HepG2 (cell line): Measurements from ENCODE around the gene MIA3. TPM values are rescaled to one million over a fixed set of nuclear protein-coding genes. Genes with fewer than 3 reads are reported as not detected.
A peak's percentile ranks its signal among the peaks of the same experiment; 100 is the strongest.

Source experiments
- ATAC-seq: fragments of 200-7000 bp; cut with Tn5 transposase; 3 replicates; pipeline ENCODE4 v1.9.1; 2020; ENCODE audit warnings: mild to moderate bottlenecking, moderate library complexity
- BruUV-seq: library from RNA; stranded (reverse); fragments of 400-500 nt; replicated peaks from 2 replicates; lab custom pipeline; 2021; lab: Mats Ljungman, UMichigan
- CTCF ChIA-PET: fragments of 300-600 bp; formaldehyde crosslinking; extraction: SDS; loops from one replicate; lab custom pipeline; 2021; ENCODE audit warnings: low total read pairs, inconsistent platforms, low intra/inter-chr PET ratio; lab: Yijun Ruan, JAX
- POLR2A ChIA-PET: fragments of 350-600 bp; sonication (Branson Sonifier 250); formaldehyde crosslinking; loops from one replicate; lab custom pipeline; 2020; ENCODE audit warnings: antibody characterized with exemption, inconsistent platforms; lab: Yijun Ruan, JAX
- DNase-seq: peaks from one replicate; pipeline ENCODE4 v3.0.0-alpha.2; 2015; ENCODE audit warnings: low spot score
- FAIRE-seq: peaks from 3 replicates; lab custom pipeline; 2011; peaks lifted over from hg19 to GRCh38; lab: Jason Lieb, UNC
- H2AFZ ChIP-seq: one replicate; pipeline ENCODE4 v1.6.1; 2011; ENCODE audit warnings: low read length, inconsistent platforms
- H3K27ac ChIP-seq: fragments of 300-600 bp; 3 replicates; pipeline ENCODE4 v1.8.0; 2011; ENCODE audit warnings: mixed run types, mild to moderate bottlenecking, mixed read lengths, low read length, inconsistent platforms; ENCODE audit not compliant: insufficient read depth; ENCODE audit errors: extremely low read length
- H3K27me3 ChIP-seq, 2 experiments: fragments of 200-600 bp in 1 of 2; 2 replicates in 1 of 2; 3 replicates in 1 of 2; pipeline versions ENCODE4 v1.6.0 to v1.8.0; 2011; ENCODE audit warnings: low read length in 2 of 2, mild to moderate bottlenecking in 2 of 2, moderate library complexity in 2 of 2, inconsistent platforms in 1 of 2; ENCODE audit not compliant: insufficient read depth in 2 of 2, control insufficient read depth in 1 of 2
- H3K36me3 ChIP-seq, 2 experiments: fragments of 200-600 bp in 1 of 2; replicated peaks in 1 of 2; 2 replicates in 1 of 2; 3 replicates in 1 of 2; pipeline versions ENCODE4 v1.5.1 to v1.8.0; 2011; ENCODE audit warnings: low read length in 2 of 2, inconsistent platforms in 1 of 2; ENCODE audit not compliant: insufficient read depth in 2 of 2, control insufficient read depth in 1 of 2
- H3K4me1 ChIP-seq: 2 replicates; pipeline ENCODE4 v1.5.1; 2012; ENCODE audit warnings: low read length, inconsistent platforms; ENCODE audit not compliant: insufficient read depth
- H3K4me2 ChIP-seq: 2 replicates; pipeline ENCODE4 v1.6.0; 2011; ENCODE audit warnings: low read depth, low read length, inconsistent platforms
- H3K4me3 ChIP-seq, 3 experiments: fragments of 200-600 bp in 1 of 3; sonication (generic), shearing (Covaris generic) in 1 of 3; replicated peaks in 1 of 3; 2 replicates each; pipeline ENCODE4 v1.5.1; 2011 to 2016; ENCODE audit warnings: low read length in 3 of 3, inconsistent platforms in 2 of 3, low read depth in 2 of 3, mild to moderate bottlenecking in 2 of 3, control low read depth in 1 of 3, mixed read lengths in 1 of 3; ENCODE audit not compliant: insufficient read depth in 1 of 3
- H3K79me2 ChIP-seq: one replicate; pipeline ENCODE4 v1.6.1; 2011; ENCODE audit warnings: low read length, inconsistent platforms; ENCODE audit not compliant: insufficient read depth
- H3K9ac ChIP-seq: 2 replicates; pipeline ENCODE4 v1.6.0; 2011; ENCODE audit warnings: mild to moderate bottlenecking, low read depth, low read length, inconsistent platforms; ENCODE audit not compliant: insufficient read depth
- H3K9me3 ChIP-seq: 2 replicates; pipeline ENCODE4 v1.5.1; 2012; ENCODE audit warnings: mild to moderate bottlenecking, low read length
- H4K20me1 ChIP-seq: 2 replicates; pipeline ENCODE4 v1.6.0; 2011; ENCODE audit warnings: inconsistent platforms, mild to moderate bottlenecking, low read length, moderate library complexity; ENCODE audit not compliant: insufficient read depth
- DR1 ChIP-seq: sonication (generic); formaldehyde crosslinking; IDR thresholded peaks from 2 replicates; pipeline ENCODE4 v1.8.0; 2021; ENCODE audit warnings: mild to moderate bottlenecking, missing genetic modification reagents, inconsistent platforms
- FOXP1 ChIP-seq, 2 experiments: fragments of 450-650 bp in 1 of 2; IDR thresholded peaks; 2 replicates each; pipeline ENCODE4 v1.6.1; 2017 to 2018; ENCODE audit warnings: antibody characterized with exemption in 1 of 2
- MYNN ChIP-seq: sonication (generic); formaldehyde crosslinking; IDR thresholded peaks from 2 replicates; pipeline ENCODE4 v1.4.0; 2020; ENCODE audit warnings: mild to moderate bottlenecking, low read depth, missing genetic modification reagents
- SIN3B ChIP-seq: fragments of 150-350 bp; IDR thresholded peaks from 2 replicates; pipeline ENCODE4 v1.6.1; 2014; ENCODE audit warnings: low read length
- SP2 ChIP-seq: sonication (generic); formaldehyde crosslinking; IDR thresholded peaks from 2 replicates; pipeline ENCODE4 v1.5.1; 2020; ENCODE audit warnings: mild to moderate bottlenecking, missing genetic modification reagents
- ZBTB40 ChIP-seq, 2 experiments: fragments of 450-650 bp in 1 of 2; sonication (generic) in 1 of 2; formaldehyde crosslinking in 1 of 2; IDR thresholded peaks; 2 replicates each; pipeline versions ENCODE4 v1.6.1 to v1.8.0; 2016 to 2022; ENCODE audit warnings: antibody characterized with exemption in 1 of 2, mild to moderate bottlenecking in 1 of 2, missing genetic modification reagents in 1 of 2
- ZNF18 ChIP-seq: sonication (generic); formaldehyde crosslinking; IDR thresholded peaks from 2 replicates; pipeline ENCODE4 v1.8.0; 2022; ENCODE audit warnings: mild to moderate bottlenecking, missing genetic modification reagents; ENCODE audit not compliant: insufficient replicate concordance
- ZNF335 ChIP-seq: sonication (generic); formaldehyde crosslinking; IDR thresholded peaks from 2 replicates; pipeline ENCODE4 v1.4.0; 2020; ENCODE audit warnings: missing genetic modification reagents
- ZNF800 ChIP-seq: sonication (generic); formaldehyde crosslinking; IDR thresholded peaks from 2 replicates; pipeline ENCODE4 v1.4.0; 2020; ENCODE audit warnings: missing genetic modification reagents
- WGBS: methylation state at CpG from one replicate; pipeline ENCODE4 v1.1.6; 2017; ENCODE audit warnings: low lambda C conversion rate; 5-methylcytosine and 5-hydroxymethylcytosine counted together
- in situ Hi-C: cut with HindIII; loops from 2 replicates; pipeline ENCODE4 v1.10.0; 2017; ENCODE audit warnings: low pct_unique_long_range_greater_than_20kb; ENCODE audit not compliant: extremely low pct_ligation_motif_present
- intact Hi-C: fragments of 100-400 bp; cut with micrococcal nuclease; formaldehyde crosslinking; loops from one replicate; pipeline ENCODE4 v1.10.0; 2022; ENCODE audit not compliant: unreplicated experiment
- polyA plus RNA-seq, 8 experiments: library from polyadenylated mRNA; depleted of rRNA in 3 of 8; stranded (reverse) in 7 of 8; unstranded in 1 of 8; fragments of >200 nt; fragmentation: Illumina TruSeq in 4 of 8; extraction: Trizol in 4 of 8; gene quantifications; 2 replicates each; pipeline versions ENCODE4 v1.2.1 to v1.2.3, GENCODE V29; 2011 to 2016; ENCODE audit warnings: low read depth in 4 of 8, missing spikeins in 1 of 8, mixed read lengths in 1 of 8; ENCODE audit not compliant: insufficient read depth in 1 of 8
- total RNA-seq, 5 experiments: library from RNA; depleted of rRNA; stranded (reverse); fragments of >200 nt; fragmentation: Illumina TruSeq; extraction: Trizol; gene quantifications; 2 replicates each; pipeline ENCODE4 v1.2.3, GENCODE V29; 2016; ENCODE audit warnings: low read depth in 1 of 5

Gene MIA3
- total and polyA plus RNA-seq, 2 of the 13 experiments (the other 11 are each of a cell fraction or from before 2014, with no cell fraction given), result 45.6 to 48.7 TPM

- H3K27ac ChIP-seq, result peak overlapping the region; percentile 93
- POLR2A ChIA-PET, result interaction anchor here (0.7 to 2.1 kb wide), 14 partner anchors 10 to 902 kb away, joined by 3 to 20 read pairs (median 4); partner anchors contain the start of genes AIDA, BROX, DUSP10 and TAF1A
- H3K4me1 ChIP-seq, result peaks cover 18% of the 10 kb centered on the region
- ATAC-seq (peak; percentile 96), DNase-seq (peak; percentile 98), FAIRE-seq (peak; percentile 87)
- in situ Hi-C loops, result no loop called here
- peak overlapping the region; percentile 73 to 92 (median 88) for H3K4me3 ChIP-seq
- no TSS peak for BruUV-seq
- H3K9me3 ChIP-seq, result 0 out of 2 replicates have a peak, but pooled peaks cover 5% of the 10 kb centered on the region
- H3K36me3 ChIP-seq, result peaks cover 0 to 10% of the 10 kb centered on the region in 2 experiments; a peak in 2 of 5 replicates
- WGBS, result under 1% methylated on average over 40 of the region's 42 CpGs
- no peaks in the 10 kb centered on the region for H4K20me1 ChIP-seq
- no peaks in the 10 kb centered on the region; a peak in 1 of 5 replicates for H3K27me3 ChIP-seq
- intact Hi-C loops, result loop anchor here (1.0 to 2.0 kb wide), 3 partner anchors 55 to 179 kb away; partner anchors contain the start of genes AIDA, BROX and TAF1A
- H3K79me2 ChIP-seq, result peaks cover 14% of the 10 kb centered on the region
- H3K4me2 ChIP-seq, result peak overlapping the region; percentile 79
- no peak overlapping the region for H2AFZ ChIP-seq
- CTCF ChIA-PET, result no interaction called here
- H3K9ac ChIP-seq, result peak overlapping the region; percentile 92
- TF ChIP-seq DR1 (CRISPR knock-in tag), result peak; percentile 78
- peak; percentile 76 for TF ChIP-seq SP2 (CRISPR knock-in tag)
- TF ChIP-seq FOXP1 (IDR thresholded peaks at IDR 0.05), result no peak
- TF ChIP-seq FOXP1 (CRISPR knock-in tag; IDR thresholded peaks at IDR 0.05), result no peak
- TF ChIP-seq MYNN (CRISPR knock-in tag), result no peak
- TF ChIP-seq ZNF18 (CRISPR knock-in tag), result no peak
- peak; percentile 78; the same call in 1 of the 2 replicates for TF ChIP-seq ZNF800
- peak; percentile 70 for TF ChIP-seq SIN3B
- peak; percentile 86 for TF ChIP-seq ZNF335 (CRISPR knock-in tag)
- no peak for TF ChIP-seq ZBTB40 (IDR thresholded peaks at IDR 0.05)
- peak; percentile 47; the same call in 1 of the 2 replicates for TF ChIP-seq ZBTB40 (CRISPR knock-in tag; IDR thresholded peaks at IDR 0.05)
These were observed 26.2 kb downstream of the MIA3 start for GRCh38 chr1:222643938-222644635.
